RCC 7860 (cell line): Measurements from ENCODE around the gene OSGEP.

Source experiments
- DNase-seq: peaks from one replicate; pipeline ENCODE4 v3.0.0-alpha.2; 2015; ENCODE audit warnings: low spot score
- FAIRE-seq: peaks from 2 replicates; lab custom pipeline; 2012; peaks lifted over from hg19 to GRCh38; lab: Jason Lieb, UNC

Gene OSGEP

DNA sequence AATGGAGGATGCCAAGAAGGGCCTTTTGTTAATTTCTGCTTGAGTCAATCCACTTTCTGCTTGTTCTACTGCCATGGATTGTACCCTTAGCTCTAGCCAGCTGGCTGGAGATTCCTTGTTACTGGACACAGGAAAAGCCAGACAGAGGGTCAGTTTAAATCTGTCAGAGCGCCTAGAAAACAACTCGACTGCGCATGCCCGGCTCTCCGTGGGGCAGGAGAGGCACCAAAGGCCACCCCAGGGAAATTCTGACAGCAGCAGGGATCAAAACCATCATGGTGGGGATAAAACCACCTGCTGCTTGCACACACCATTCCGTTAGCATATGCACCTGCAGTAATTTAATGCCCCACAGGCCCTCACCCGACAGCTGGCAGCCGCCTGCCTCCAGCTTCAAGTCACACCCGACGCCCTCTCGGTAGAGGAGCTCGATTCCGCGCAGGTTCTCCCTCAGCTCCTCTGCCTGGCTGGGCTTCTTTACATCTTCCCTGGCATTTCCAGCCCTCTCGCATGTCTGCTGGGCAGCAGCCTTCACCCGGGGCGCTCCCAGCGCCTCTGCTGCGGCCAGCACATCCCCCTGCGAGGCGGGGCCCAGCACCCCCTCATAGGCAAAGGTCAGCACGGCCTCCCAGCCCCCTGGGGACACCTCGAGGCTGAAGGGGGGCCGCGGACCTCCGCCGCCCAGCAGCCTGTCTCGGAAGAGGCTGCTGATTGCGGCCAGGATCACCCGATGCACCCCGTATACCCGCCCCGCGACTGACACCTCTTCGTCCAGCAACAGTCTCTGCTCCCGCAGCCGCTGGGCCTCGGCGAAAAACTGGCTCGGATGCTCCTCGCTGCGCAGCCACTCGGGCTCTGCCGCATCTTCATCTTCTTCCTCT is 19.7 kb downstream of the OSGEP start:
- DNase-seq (no peak), FAIRE-seq (no peak)

DNA sequence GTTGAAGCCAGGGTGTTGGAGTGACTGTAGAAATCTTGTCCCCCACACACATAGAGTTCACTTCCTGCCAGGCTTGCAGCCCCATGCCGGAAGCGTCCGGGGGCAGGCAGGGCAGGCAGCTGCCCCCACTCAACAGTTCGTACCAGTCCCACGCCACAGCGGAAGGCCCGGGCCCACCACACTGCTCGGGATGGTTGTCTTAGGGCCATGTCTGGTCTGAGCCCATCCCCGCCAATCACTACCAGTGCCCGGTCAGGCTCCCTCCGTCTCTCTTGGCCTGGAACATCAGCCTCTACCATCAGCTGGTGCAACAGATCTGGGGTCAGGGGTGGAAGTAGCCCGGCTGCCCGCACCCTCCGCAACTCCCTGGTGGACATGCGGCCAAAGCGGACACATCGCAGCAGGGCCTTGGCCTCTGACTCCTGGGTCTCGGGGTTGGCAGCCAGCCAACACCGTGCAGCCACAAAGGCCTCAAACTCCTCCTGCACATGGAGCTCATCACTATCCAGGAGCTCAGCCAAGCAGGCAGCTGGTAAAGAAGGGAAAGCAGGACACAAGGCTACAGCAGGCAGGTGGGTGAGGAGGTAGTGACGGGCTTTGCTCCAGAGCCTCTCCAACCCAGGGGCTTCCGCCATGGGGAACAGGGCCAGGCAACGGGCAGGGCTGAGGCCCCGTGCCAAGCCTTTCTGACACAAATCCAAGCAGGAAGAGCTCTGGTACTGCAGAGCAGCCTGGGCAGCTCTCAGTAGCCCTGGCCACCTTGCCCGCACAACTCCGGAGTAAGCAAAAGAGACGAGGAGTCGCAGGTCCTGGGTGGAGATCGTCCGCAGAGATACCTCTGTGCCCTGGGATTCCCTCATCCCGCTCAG is 24.6 kb downstream of the OSGEP start:
- FAIRE-seq (no peak), DNase-seq (no peak)

DNA sequence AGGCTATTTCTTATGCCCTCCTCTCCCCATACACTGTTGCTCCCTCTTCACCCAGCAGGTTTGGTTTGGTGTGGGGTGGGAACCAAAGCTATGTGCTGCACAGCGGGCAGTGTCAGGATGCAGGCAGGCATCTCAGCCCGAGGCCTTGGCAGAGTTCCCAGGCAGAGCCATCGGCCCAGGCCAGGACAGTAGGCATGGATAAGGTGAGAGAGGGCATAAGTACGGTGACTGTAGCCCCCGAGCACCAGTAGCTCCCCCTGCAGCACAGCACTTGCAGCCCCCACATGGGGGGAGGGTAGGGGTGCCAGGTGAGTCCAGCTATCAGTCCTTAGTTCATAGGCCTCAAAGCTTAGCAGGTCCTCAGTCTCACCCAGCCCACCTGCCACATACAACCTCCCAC is 25.8 kb downstream of the OSGEP start:
- no peak for FAIRE-seq
- DNase-seq: no peak

DNA sequence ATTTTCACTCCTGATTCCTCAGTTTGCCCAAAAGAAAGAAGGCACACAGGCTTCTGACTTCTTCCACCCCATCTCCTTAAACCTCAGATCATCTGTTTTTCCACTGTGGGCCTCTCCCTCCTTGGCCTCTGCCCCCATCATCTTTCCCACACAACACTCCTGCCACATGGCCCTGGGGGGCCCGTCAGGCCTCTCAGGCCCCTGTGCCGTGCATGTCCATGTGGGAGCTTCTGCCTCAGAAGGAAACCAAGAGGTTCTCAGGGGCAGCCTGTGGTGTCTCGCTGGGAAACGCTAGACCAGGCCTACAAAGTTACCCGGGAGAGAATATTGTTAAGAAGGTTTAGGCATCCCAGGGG is 26.6 kb downstream of the OSGEP start:
- DNase-seq: no peak
- FAIRE-seq: no peak

DNA sequence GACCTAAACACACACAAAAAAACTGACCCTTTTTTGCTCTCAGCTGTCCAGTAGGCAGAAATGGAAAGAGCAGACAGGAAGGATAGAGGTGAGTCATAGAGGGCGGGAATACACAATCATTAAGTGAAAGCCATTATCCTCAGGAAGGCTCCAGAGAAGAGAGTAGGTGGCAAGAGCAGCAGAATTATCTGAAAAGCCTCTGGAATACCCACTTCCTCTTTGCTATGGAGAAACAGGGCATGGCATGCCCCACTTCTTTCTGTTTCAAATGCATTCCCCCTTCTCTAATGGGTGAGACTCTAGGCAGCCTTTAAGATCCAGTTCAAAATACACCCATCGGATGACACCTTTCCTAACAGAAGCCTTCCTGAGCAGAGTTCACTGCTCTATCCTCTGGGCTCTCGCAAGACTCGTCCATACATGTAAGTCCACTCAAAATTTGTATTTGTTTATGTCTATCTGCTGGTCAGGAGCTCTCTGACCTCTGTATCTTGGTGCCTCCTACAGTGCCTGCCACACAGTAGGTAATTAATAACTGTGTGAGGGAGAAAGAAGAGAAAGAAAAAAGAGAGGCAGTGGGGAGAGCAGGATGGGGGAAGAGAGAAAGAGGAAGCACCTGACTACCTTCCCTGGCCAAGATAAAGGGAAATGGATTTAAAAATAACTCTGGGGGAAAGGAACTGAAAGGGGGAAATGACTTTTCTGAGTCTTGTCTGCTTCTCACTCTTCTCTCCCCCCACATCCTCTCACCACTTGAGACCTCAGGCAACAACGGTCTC is 27.2 kb downstream of the OSGEP start:
- FAIRE-seq (peak; percentile 58), DNase-seq (peak; percentile 40)

DNA sequence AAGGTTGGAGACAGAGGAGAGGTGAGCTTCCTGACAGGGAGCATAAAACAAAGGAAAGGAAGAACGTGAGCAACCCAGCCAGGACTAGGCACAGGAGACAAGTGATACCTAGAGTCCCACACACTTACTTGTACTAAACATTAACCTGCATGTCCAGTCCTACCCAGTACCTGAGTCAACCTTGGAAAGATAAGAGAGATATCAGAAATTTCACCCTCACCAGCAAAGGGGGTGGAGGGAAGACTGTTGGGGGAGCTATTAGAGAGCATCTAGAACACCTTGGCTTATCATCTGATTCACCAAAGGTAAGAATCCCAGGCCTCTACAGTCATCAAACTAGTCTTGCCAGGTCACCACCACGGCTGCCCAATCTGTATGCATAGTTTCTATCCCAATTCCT is 29.8 kb downstream of the OSGEP start:
- DNase-seq: no peak
- no peak for FAIRE-seq

DNA sequence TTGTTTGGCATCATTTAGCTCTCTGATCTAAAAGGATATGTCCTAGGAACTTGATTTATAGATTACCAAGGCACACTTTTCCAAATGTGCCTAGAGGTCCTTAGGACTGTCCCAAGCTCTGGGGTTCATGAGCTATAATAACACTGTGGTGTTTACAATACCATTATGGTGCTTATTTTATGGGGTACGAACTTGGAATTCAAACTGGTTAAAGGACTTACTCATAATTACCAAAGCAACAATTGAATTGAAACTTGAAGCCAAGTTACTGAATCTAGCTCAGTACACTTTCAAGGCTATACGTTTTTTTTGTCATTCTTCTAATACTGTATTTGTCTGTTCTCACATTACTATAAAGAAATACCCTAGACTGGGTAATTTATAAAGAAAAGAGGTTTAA is 31.7 kb downstream of the OSGEP start:
- FAIRE-seq (no peak), DNase-seq (no peak)

DNA sequence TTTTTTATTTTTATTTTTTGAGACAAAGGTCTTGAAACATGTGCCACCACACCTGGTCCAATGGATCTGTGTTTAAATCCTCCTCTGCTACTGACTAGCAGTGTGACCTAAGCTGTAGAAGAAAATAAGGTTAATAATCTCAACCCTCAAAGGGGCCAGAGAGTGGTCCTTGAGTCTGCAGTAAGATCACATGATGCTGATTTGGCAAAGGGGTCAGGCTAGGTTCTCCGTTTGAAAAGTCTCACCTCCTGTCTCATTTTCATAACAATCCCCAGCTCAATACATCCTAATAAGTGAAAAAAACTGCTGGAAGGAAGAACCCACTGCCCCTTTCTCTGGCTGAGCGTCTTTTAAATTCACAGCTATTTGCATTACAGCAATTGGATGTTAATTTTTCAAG is 33.3 kb downstream of the OSGEP start:
- DNase-seq: no peak
- no peak for FAIRE-seq

DNA sequence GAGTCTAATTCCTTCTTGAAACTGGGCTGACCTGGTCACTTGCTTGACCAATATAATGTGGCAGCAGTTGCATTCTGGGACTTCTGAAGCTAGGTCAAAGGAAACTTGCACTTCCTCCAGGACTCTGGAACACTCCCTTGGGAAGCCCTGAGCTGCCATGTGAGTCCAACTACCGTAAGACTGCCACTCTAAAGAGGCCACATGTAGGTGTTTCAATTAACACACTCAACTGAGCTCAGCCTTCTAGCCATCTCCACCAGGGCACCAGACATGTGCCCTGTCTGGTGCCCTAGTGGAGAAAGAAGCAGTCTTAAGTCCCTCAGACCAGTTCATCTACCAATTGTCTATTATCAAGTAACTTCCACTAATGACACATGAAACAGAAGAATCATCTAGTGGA is 35.2 kb downstream of the OSGEP start:
- no peak for FAIRE-seq

DNA sequence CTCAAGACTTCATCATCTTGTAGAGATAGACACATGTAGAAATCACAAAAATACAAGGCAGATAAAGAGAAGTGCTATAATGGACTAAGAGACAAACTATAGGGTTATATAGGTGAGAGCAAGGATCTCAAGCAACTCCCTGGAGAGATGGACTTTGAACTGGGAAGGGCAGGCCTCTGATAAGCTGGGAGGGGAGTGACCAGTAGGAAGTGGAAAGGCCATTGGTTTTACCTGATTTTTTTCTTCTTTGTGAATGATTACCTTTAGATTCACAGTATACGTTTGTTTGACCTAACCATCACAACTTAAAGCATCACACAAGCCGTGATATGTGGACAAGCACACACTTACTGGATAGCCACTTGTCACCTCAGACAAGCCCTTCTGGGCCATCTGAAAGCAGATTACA is 36.1 kb downstream of the OSGEP start:
- FAIRE-seq (no peak), DNase-seq (no peak)

More for the DNA sequence above, 35.2 kb downstream of the OSGEP start:
- no peak for DNase-seq

DNA sequence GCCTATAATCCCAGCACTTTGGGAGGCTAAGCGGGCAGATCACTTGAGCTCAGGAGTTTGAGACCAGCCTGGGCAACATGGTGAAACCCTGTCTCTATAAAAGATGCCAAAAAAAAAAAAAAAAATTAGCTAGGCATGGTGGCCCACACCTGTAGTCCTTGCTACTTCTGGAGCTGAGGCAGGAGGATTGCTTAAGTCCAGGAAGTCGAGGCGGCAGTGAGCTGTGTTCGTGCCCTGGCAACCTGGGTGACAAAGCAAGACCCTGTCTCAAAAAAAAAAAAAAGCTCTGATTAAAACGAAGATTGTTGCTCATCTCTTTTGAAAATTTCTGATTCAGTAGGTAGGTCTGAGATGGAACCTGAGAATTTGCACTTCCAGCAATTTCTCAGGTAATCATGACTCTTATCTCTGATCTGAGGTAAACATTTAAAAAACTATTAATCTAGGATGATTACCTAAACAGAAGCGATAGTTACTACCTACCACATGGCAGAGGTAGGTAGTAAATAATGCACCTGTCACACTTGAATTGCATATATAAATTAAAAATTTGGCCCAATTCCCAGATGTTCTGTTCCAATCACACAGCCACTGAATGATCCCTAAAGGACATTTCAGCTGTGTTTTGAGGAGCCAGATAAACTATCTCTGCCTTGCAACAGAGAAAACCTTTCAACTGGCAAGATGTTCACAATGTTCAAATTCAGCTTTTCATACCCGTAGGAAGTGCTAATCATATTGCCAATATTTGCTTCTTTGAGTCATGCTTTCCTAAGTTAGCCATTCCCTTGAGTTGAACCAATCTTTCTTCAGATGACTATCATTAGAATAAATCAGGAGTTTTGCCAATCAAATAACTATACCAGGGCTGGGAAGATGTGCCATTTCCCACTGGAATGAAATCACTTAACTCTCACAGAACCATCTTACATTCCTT is 37.1 kb downstream of the OSGEP start:
- no peak for DNase-seq
- FAIRE-seq: no peak

DNA sequence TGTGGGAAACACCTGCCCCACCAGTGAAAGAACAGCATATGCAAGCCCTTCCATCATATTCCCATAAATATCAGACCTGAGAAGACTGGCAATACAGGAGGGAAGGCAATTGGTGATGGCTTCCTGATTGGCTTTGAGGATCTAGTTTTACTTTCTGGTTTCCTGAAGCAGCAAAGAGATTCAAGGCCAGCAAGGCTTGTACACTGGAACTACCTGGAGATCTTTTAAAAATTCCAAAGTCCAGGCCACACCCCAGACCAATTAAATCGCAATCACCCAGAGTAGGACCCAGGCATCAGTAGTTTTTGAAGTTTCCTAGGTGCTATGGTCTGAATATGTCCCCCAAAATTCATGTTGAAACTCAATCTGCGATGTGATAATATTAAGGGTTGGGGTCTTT is 38.4 kb downstream of the OSGEP start:
- no peak for FAIRE-seq

DNA sequence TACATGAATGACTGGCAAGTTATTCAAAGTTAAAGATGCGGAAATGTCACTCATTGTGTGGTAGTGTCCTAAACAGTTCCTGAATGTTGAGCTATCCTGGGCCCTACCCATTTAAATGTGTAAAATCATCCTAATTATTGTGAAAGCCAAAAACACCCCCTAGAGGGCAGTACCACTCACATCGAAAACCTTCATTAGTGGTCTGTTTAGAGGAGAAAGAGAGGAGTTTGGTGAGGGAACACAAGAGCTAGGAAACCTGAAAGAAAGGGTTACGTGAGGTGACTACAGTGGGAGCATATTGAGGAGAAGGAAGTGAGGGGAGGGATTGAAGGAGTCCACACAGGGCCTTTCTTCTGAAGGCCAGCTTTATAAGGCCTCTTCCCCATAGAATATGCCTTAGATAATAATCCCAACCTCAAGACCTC is 38.8 kb downstream of the OSGEP start:
- no peak for FAIRE-seq
- DNase-seq: no peak

More for the DNA sequence above, 38.4 kb downstream of the OSGEP start:
- DNase-seq: no peak

DNA sequence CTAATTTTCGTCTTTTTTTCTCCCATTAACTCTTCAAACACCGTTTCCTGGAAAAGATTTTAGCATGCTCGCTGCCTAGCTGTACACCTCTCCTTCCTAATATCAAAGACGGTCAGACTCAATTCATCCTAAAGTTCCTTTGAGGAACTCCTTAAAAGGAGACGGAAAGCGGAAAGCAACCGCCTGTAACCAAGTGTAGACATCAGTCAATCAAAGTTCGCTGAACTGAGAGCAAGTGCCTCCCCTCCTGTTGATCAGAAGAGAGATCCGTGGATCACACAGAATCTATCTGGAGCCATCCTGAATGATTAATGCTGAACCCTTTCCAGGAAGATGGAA is 40.9 kb downstream of the OSGEP start:
- no peak for DNase-seq
- FAIRE-seq: no peak

DNA sequence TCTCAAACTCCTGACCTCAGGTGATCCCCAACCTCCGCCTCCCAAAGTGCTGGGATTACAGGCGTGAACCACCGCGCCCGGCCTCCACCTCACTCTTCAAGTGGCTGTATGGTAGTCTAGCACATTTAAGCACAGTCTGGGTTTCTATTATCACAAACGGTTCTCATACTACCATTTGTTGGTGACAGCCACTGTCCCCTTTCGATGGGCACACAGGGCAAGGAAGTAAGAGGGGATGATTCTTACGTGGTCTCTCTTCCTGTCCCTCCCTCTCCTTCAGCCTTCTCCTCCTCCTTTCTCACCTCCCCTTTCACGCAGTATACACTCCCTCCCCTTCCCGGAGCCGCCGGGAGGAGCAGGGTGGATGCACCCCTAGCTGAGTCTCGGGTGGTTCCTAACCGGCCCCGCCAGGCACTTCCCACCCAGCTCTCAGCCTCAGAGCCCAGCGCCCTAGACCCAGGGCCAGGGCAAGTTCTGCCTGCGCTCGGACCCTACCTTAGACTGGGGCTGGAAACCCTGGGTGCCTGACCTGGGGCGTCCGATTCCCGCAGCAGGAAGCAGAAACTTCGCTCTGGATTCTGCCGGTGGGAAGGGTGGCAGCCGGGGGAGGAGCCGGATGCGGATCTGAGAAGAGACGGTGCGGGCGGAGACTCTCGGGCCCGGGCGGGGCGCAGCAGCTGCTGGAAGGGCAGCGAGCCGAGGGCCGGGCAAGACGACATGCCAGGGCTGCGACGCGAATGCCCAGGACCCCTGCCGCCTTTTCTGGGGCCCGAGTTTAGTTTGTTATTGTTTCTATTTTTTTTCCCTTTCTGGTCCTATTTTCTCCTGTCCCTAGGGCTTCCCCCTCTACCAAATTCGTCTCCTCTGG is 41.5 kb downstream of the OSGEP start, which contains the start of gene TEP1:
Gene TEP1 (minus strand): TSS at position 626 of the 868 bp plus-strand sequence. CDS start 5,062 bp downstream, outside the sequence.
- peak; percentile 52 for DNase-seq

DNA sequence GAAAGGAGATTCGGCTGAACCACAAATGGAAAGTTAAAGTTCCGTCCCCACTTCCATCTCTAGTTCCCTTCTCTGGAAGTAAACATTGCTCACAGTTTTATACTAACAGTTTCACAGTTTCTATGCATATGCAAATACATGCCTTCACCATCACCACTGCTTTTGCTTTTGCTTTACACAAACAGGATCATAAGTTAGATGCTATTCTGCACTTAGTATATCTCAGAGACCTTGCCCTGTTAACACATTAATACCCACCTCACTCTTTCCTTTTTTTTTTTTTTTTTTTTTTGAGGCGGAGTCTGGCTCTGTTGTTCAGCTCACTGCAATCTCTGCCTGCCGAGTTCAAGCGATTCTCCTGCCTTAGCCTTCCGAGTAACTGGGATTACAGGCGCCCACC is 42.2 kb downstream of the OSGEP start:
- FAIRE-seq (no peak), DNase-seq (no peak)

More for the DNA sequence above, 41.5 kb downstream of the OSGEP start, which contains the start of gene TEP1:
- FAIRE-seq: no peak

DNA sequence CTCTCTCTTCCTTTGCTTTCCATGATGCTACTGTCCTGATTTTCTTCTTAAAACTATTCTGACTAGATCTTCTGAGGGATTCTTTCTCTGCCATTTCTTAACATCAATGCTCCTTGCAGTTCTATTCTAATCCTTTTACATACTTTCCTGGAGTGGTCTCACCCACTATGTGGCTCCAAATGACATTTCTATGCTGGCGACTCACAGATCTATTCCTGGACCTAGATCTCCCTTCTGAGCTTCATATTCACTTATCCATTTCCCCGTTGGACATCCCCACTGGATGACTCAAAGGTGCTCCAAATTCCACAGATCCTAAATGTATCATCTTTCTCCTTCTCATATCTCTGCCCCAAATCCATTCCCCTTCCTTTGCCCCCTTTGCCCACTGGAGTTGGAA is 45.4 kb downstream of the OSGEP start:
- no peak for FAIRE-seq
- DNase-seq: peak; percentile 20

DNA sequence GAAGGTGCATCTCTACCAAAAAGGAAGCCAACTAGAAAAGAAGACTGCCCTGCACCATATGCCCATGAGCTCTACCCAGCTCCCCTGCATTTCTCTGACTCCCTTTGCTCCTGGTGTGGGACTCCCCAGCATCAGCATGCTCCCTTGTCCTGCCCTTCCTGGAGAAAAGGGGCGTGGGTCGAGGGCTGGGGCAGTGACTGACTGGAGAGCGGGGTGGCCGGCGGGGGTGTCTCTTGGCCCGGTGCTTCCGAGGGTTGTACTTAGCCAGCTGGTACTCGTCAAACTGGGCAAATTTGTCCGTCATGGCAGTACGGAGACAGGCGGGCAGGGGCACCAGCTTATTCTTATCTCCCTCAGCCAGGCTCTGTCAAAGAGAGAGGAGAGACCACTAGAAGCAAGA is 51.1 kb downstream of the OSGEP start:
- DNase-seq (no peak), FAIRE-seq (no peak)

DNA sequence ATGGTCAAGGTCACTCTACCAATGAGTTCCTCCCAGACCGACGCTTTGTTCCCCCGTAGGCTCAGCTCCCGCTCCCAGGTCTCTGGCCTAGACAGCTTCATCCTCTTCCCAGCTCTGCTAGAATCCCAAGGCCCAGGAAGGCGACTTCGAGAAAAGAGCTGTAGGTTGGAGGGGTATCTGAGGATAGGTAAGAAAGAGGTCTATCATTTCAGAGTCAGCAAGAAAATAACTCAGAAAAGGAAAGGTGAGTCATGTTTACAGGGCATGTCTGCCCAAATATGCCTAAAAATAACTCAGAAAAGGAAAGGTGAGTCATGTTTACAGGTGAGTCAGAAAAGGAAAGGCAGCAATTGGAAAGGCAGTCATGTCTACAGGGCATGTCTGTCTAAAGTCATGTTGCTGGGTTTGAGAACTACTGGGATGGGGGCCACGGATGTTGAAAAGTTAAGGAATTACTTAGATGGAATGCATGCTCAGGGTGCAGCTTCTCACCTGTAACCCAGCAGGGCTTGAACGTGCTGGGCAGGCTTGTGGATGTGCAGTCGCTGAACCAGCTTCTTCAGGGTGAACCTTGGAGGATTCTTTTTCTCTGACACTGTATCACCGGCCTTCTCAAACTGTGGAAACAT is 53.5 kb downstream of the OSGEP start:
- peak; percentile 24 for DNase-seq
- FAIRE-seq: no peak
